GM21717 (cell line): ENCODE measurements around the gene DNTTIP2.
A peak's percentile ranks its signal among the peaks of the same experiment; 100 is the strongest.
"Not testable (repeated sequence)": the region's sequence is repeated elsewhere in the genome, so short reads cannot be mapped to it uniquely, and the experiment has no call there.

Experiments used
- ATAC-seq: cut with Tn5 transposase; IDR thresholded peaks from one replicate; pipeline ENCODE4 v1.9.1; 2021; ENCODE audit warnings: mild to moderate bottlenecking, moderate library complexity; ENCODE audit not compliant: unreplicated experiment

DNTTIP2 gene

GRCh38 chr1:93878889-93879586 is at the start of gene DNTTIP2:
DNTTIP2 (minus strand) TSS chr1:93879206; CDS start chr1:93879148, 58 bp downstream.
- ATAC-seq = peak; percentile 94

GRCh38 chr1:93925206-93925605 is 46.2 kb upstream of the DNTTIP2 start:
- ATAC-seq = no peak

GRCh38 chr1:93919780-93920179 is 40.8 kb upstream of the DNTTIP2 start:
- ATAC-seq = no peak

GRCh38 chr1:93917302-93917701 is 38.3 kb upstream of the DNTTIP2 start:
- no peak for ATAC-seq

GRCh38 chr1:93910880-93911279 is 31.9 kb upstream of the DNTTIP2 start:
- ATAC-seq = not testable (repeated sequence)

- ATAC-seq = no peak
Observed at GRCh38 chr1:93910305-93910704, 31.3 kb upstream of the DNTTIP2 start.

- peak; percentile 97 for ATAC-seq
Observed at GRCh38 chr1:93909146-93910050, 30.4 kb upstream of the DNTTIP2 start, which contains the start of gene GCLM. GCLM (minus strand) TSS chr1:93909430; CDS start chr1:93909163, 267 bp downstream.

- peak; percentile 39 for ATAC-seq
Observed at GRCh38 chr1:93908394-93909145, 29.6 kb upstream of the DNTTIP2 start.

GRCh38 chr1:93907718-93908117 is 28.7 kb upstream of the DNTTIP2 start:
- ATAC-seq = no peak

GRCh38 chr1:93906480-93906879 is 27.5 kb upstream of the DNTTIP2 start:
- ATAC-seq = no peak

- no peak for ATAC-seq
Observed at GRCh38 chr1:93905734-93906133, 26.7 kb upstream of the DNTTIP2 start.

GRCh38 chr1:93905051-93905450 is 26.0 kb upstream of the DNTTIP2 start:
- ATAC-seq = no peak

GRCh38 chr1:93904228-93904627 is 25.2 kb upstream of the DNTTIP2 start:
- no peak for ATAC-seq

- no peak for ATAC-seq
Observed at GRCh38 chr1:93900723-93901504, 21.9 kb upstream of the DNTTIP2 start.

GRCh38 chr1:93899543-93900207 is 20.7 kb upstream of the DNTTIP2 start:
- ATAC-seq = no peak

GRCh38 chr1:93888900-93889299 is 9.9 kb upstream of the DNTTIP2 start:
- no peak for ATAC-seq

GRCh38 chr1:93882269-93882668 is 3.3 kb upstream of the DNTTIP2 start:
- no peak for ATAC-seq

- ATAC-seq = no peak
Observed at GRCh38 chr1:93880731-93881130, 1.7 kb upstream of the DNTTIP2 start.

- peak; percentile 44 for ATAC-seq
Observed at GRCh38 chr1:93878501-93878888, 511 bp downstream of the DNTTIP2 start.

- no peak for ATAC-seq
Observed at GRCh38 chr1:93877529-93877928, 1.5 kb downstream of the DNTTIP2 start.
